Muscle layer of colon (tissue), 2 donors: ENCODE data around the gene CCM2.
"Not testable (repeated sequence)": the region's sequence is repeated elsewhere in the genome, so short reads cannot be mapped to it uniquely, and the experiment has no call there.

Experiments used
- H3K27ac ChIP-seq: one replicate; pipeline ENCODE4 v1.7.0; 2013; ENCODE audit warnings: low read depth, mild to moderate bottlenecking, low read length, moderate library complexity
- H3K27me3 ChIP-seq, 2 donors: one replicate each; pipeline ENCODE4 v1.7.0; 2013; ENCODE audit warnings: low read length in 2 of 2, mild to moderate bottlenecking in 2 of 2; ENCODE audit not compliant: insufficient read depth in 2 of 2, control insufficient read depth in 1 of 2
- H3K36me3 ChIP-seq: one replicate; pipeline ENCODE4 v1.7.0; 2013; ENCODE audit warnings: mild to moderate bottlenecking, low read length; ENCODE audit not compliant: insufficient read depth
- H3K4me1 ChIP-seq: one replicate; pipeline ENCODE4 v1.7.0; 2013; ENCODE audit warnings: mild to moderate bottlenecking, low read length; ENCODE audit not compliant: insufficient read depth
- H3K4me3 ChIP-seq, 2 donors: one replicate each; pipeline ENCODE4 v1.7.0; 2013; ENCODE audit warnings: low read length in 2 of 2, low read depth in 1 of 2, mild to moderate bottlenecking in 1 of 2, moderate library complexity in 1 of 2
- H3K9ac ChIP-seq: one replicate; pipeline ENCODE4 v1.7.0; 2013; ENCODE audit warnings: low read length
- H3K9me3 ChIP-seq: one replicate; pipeline ENCODE4 v1.7.0; 2013; ENCODE audit warnings: mild to moderate bottlenecking, low read length
- donor health status: abdominal sarcoma.
- donor health status: Adenocarcinoma of cecum.

The CCM2 gene

GRCh38 chr7:45107356-45107755 is 107.4 kb downstream of the CCM2 start:
- Histone ChIP-seq H3K36me3 (peaks cover 68% of the 10 kb centered on the region), H3K4me1 (peaks cover 32% of the 10 kb centered on the region), H3K9ac (no peak overlapping the region), H3K4me3 (no peak overlapping the region), H3K9me3 (no peaks in the 10 kb centered on the region), H3K27me3 (no peaks in the 10 kb centered on the region), H3K27ac (no peak overlapping the region)

GRCh38 chr7:45108863-45109262 is 108.9 kb downstream of the CCM2 start:
- Histone ChIP-seq H3K4me3 (no peak overlapping the region), H3K4me1 (peaks cover 35% of the 10 kb centered on the region), H3K27me3 (no peaks in the 10 kb centered on the region), H3K27ac (no peak overlapping the region), H3K9ac (no peak overlapping the region), H3K36me3 (peaks cover 53% of the 10 kb centered on the region), H3K9me3 (no peaks in the 10 kb centered on the region)

GRCh38 chr7:45111298-45112223 is 111.6 kb downstream of the CCM2 start, which contains the start of gene TBRG4:
TSS of gene TBRG4 (minus strand) at chr7:45111697. CDS start at chr7:45109237, 2,460 bp downstream.
- Histone ChIP-seq H3K36me3 (peaks cover 26% of the 10 kb centered on the region), H3K4me1 (peaks cover 35% of the 10 kb centered on the region), H3K9me3 (no peaks in the 10 kb centered on the region), H3K9ac (peak within 1 kb of the TSS; percentile 67), H3K27me3 (no peaks in the 10 kb centered on the region), H3K4me3 (peak within 1 kb of the TSS; percentile 48 to 77), H3K27ac (peak within 1 kb of the TSS; percentile 81)

- H3K4me3 ChIP-seq, result peak overlapping the region in 1 of 2 donors; percentile 77
- H3K4me1 ChIP-seq, result peaks cover 30% of the 10 kb centered on the region
- no peak overlapping the region for H3K27ac ChIP-seq
- H3K27me3 ChIP-seq, result no peaks in the 10 kb centered on the region
- no peak overlapping the region for H3K9ac ChIP-seq
- no peaks in the 10 kb centered on the region for H3K9me3 ChIP-seq
- peaks cover 16% of the 10 kb centered on the region for H3K36me3 ChIP-seq
Observed at GRCh38 chr7:45112648-45113047, 112.6 kb downstream of the CCM2 start.

GRCh38 chr7:45114257-45114656 is 114.3 kb downstream of the CCM2 start:
- H3K4me1 ChIP-seq, result peaks cover 20% of the 10 kb centered on the region
- H3K27ac ChIP-seq, H3K9ac ChIP-seq, H3K4me3 ChIP-seq, H3K9me3 ChIP-seq, H3K36me3 ChIP-seq, H3K27me3 ChIP-seq: not testable (repeated sequence)

- no peak overlapping the region for H3K27ac ChIP-seq
- H3K4me1 ChIP-seq, result peaks cover 18% of the 10 kb centered on the region
- no peaks in the 10 kb centered on the region for H3K27me3 ChIP-seq
- no peak overlapping the region for H3K4me3 ChIP-seq
- H3K9ac ChIP-seq, result no peak overlapping the region
- no peaks in the 10 kb centered on the region for H3K36me3 ChIP-seq
- no peaks in the 10 kb centered on the region for H3K9me3 ChIP-seq
Observed at GRCh38 chr7:45114926-45115325, 114.9 kb downstream of the CCM2 start.

- Histone ChIP-seq H3K9me3 (no peaks in the 10 kb centered on the region), H3K27me3 (no peaks in the 10 kb centered on the region), H3K4me1 (peaks cover 7% of the 10 kb centered on the region)
Observed at GRCh38 chr7:45116048-45116447, 116.0 kb downstream of the CCM2 start.

GRCh38 chr7:45117582-45117981 is 117.6 kb downstream of the CCM2 start:
- no peaks in the 10 kb centered on the region for H3K27me3 ChIP-seq

More at GRCh38 chr7:45116048-45116447, 116.0 kb downstream of the CCM2 start:
- Histone ChIP-seq H3K27ac (no peak overlapping the region), H3K4me3 (no peak overlapping the region), H3K36me3 (no peaks in the 10 kb centered on the region), H3K9ac (no peak overlapping the region)

GRCh38 chr7:45118292-45118691 is 118.3 kb downstream of the CCM2 start:
- Histone ChIP-seq H3K4me3 (no peak overlapping the region), H3K4me1 (no peaks in the 10 kb centered on the region), H3K27ac (no peak overlapping the region), H3K36me3 (no peaks in the 10 kb centered on the region), H3K27me3 (no peaks in the 10 kb centered on the region), H3K9ac (no peak overlapping the region), H3K9me3 (no peaks in the 10 kb centered on the region)

More at GRCh38 chr7:45117582-45117981, 117.6 kb downstream of the CCM2 start:
- no peaks in the 10 kb centered on the region for H3K36me3 ChIP-seq
- H3K9ac ChIP-seq, result no peak overlapping the region
- H3K4me1 ChIP-seq, result peaks cover under 1% of the 10 kb centered on the region
- H3K9me3 ChIP-seq, result no peaks in the 10 kb centered on the region
- H3K27ac ChIP-seq, result no peak overlapping the region
- H3K4me3 ChIP-seq, result no peak overlapping the region

- no peaks in the 10 kb centered on the region for H3K4me1 ChIP-seq
- H3K36me3 ChIP-seq, result no peaks in the 10 kb centered on the region
- H3K9ac ChIP-seq, result no peak overlapping the region
- no peak overlapping the region for H3K4me3 ChIP-seq
- H3K9me3 ChIP-seq, result no peaks in the 10 kb centered on the region
- H3K27me3 ChIP-seq, result no peaks in the 10 kb centered on the region
- H3K27ac ChIP-seq, result no peak overlapping the region
Observed at GRCh38 chr7:45118889-45119331, 118.9 kb downstream of the CCM2 start.

- H3K27ac ChIP-seq, result no peak overlapping the region
- H3K27me3 ChIP-seq, result no peaks in the 10 kb centered on the region
- no peak overlapping the region for H3K9ac ChIP-seq
- no peaks in the 10 kb centered on the region for H3K9me3 ChIP-seq
- no peak overlapping the region for H3K4me3 ChIP-seq
- no peaks in the 10 kb centered on the region for H3K4me1 ChIP-seq
- H3K36me3 ChIP-seq, result no peaks in the 10 kb centered on the region
Observed at GRCh38 chr7:45119550-45119949, 119.5 kb downstream of the CCM2 start.
